AG04450 (cell line): ENCODE measurements around the gene ABI3BP. TPM values are rescaled to one million over a fixed set of nuclear protein-coding genes. Genes with fewer than 3 reads are reported as not detected.

Experiments
- CTCF ChIA-PET: fragments of 300-600, 350-600 bp; formaldehyde crosslinking; extraction: SDS; loops from one replicate; lab custom pipeline; 2022; ENCODE audit warnings: antibody characterized with exemption, inconsistent platforms; lab: Charles Lee
- POLR2A ChIA-PET: fragments of 350-600 bp; formaldehyde crosslinking; extraction: SDS; loops from one replicate; lab custom pipeline; 2021; ENCODE audit warnings: antibody characterized with exemption, inconsistent platforms; lab: Yijun Ruan, JAX
- DNase-seq: peaks from one replicate; pipeline ENCODE4 v3.0.0-alpha.2; 2011; ENCODE audit warnings: low read depth, low spot score
- H3K27ac ChIP-seq: one replicate; pipeline ENCODE4 v1.5.1; 2012; ENCODE audit warnings: low read depth, low read length, control low read depth
- H3K27me3 ChIP-seq: one replicate; pipeline ENCODE4 v1.6.0; 2012; ENCODE audit warnings: low read length; ENCODE audit not compliant: control insufficient read depth, insufficient read depth
- H3K4me3 ChIP-seq: 2 replicates; pipeline ENCODE4 v1.5.1; 2011; ENCODE audit warnings: mild to moderate bottlenecking, low read depth, low read length, control low read depth
- H3K9me3 ChIP-seq: 2 replicates; pipeline ENCODE4 v1.5.1; 2012; ENCODE audit warnings: low read length; ENCODE audit not compliant: control insufficient read depth, insufficient read depth
- CTCF ChIP-seq: IDR thresholded peaks from 2 replicates; pipeline ENCODE4 v1.5.1; 2011; ENCODE audit warnings: low read depth, low read length, control low read depth, inconsistent platforms
- polyA plus RNA-seq: library from polyadenylated mRNA; depleted of rRNA; stranded (reverse); fragments of >200 nt; gene quantifications from 2 replicates; pipeline ENCODE4 v1.2.3, GENCODE V29; 2011

ABI3BP gene
- polyA plus RNA-seq, 1 experiment: 5.3 TPM

GRCh38 chr3:100811779-100812507, 181.3 kb downstream of the ABI3BP start:
- no peaks in the 10 kb centered on the region for H3K9me3 ChIP-seq
- POLR2A ChIA-PET: no interaction called here
- no peaks in the 10 kb centered on the region for H3K27me3 ChIP-seq
- CTCF ChIA-PET: no interaction called here
- no peak for TF ChIP-seq CTCF
- H3K27ac ChIP-seq: no peak overlapping the region
- no peak for DNase-seq
- H3K4me3 ChIP-seq: no peak overlapping the region

- POLR2A ChIA-PET: no interaction called here
- no peaks in the 10 kb centered on the region for H3K9me3 ChIP-seq
- H3K27me3 ChIP-seq: no peaks in the 10 kb centered on the region
- H3K27ac ChIP-seq: no peak overlapping the region
- CTCF ChIA-PET: no interaction called here
- no peak overlapping the region for H3K4me3 ChIP-seq
- DNase-seq: peak; percentile 41
- TF ChIP-seq CTCF: no peak
Observed at GRCh38 chr3:100810671-100811070, 182.6 kb downstream of the ABI3BP start.

- TF ChIP-seq CTCF: no peak
- no peak for DNase-seq
- POLR2A ChIA-PET: no interaction called here
- no peaks in the 10 kb centered on the region for H3K27me3 ChIP-seq
- CTCF ChIA-PET: no interaction called here
- H3K9me3 ChIP-seq: no peaks in the 10 kb centered on the region
- H3K4me3 ChIP-seq: no peak overlapping the region
- H3K27ac ChIP-seq: no peak overlapping the region
Observed at GRCh38 chr3:100804631-100805030, 188.6 kb downstream of the ABI3BP start.

GRCh38 chr3:100803711-100804110, 189.5 kb downstream of the ABI3BP start:
- no peak overlapping the region for H3K4me3 ChIP-seq
- ChIA-PET POLR2A (no interaction called here), CTCF (interaction anchor here (0.7 to 1.4 kb wide), 2 partner anchors 283 to 341 kb away, joined by 3 read pairs; no protein-coding TSS in a partner anchor)
- no peak for TF ChIP-seq CTCF
- H3K27ac ChIP-seq: no peak overlapping the region
- H3K27me3 ChIP-seq: no peaks in the 10 kb centered on the region
- no peak for DNase-seq
- H3K9me3 ChIP-seq: no peaks in the 10 kb centered on the region

GRCh38 chr3:100802126-100802525, 191.1 kb downstream of the ABI3BP start:
- H3K27me3 ChIP-seq: no peaks in the 10 kb centered on the region
- no peaks in the 10 kb centered on the region for H3K9me3 ChIP-seq
- H3K4me3 ChIP-seq: no peak overlapping the region
- ChIA-PET POLR2A (no interaction called here), CTCF (interaction anchor here (1.1 kb wide), 1 partner anchor 12 kb away, joined by 3 read pairs; no protein-coding TSS in a partner anchor)
- no peak for TF ChIP-seq CTCF
- no peak overlapping the region for H3K27ac ChIP-seq
- no peak for DNase-seq
